HEK293 (cell line): Measurements from ENCODE around the gene RPL22.

Experiments used
- EGR2 ChIP-seq: fragments of 450-650 bp; formaldehyde crosslinking; IDR thresholded peaks from 2 replicates; pipeline ENCODE4 v1.5.1; 2016; ENCODE audit warnings: low read depth, missing biosample characterization, missing genetic modification characterization
- GLI2 ChIP-seq: fragments of 450-650 bp; formaldehyde crosslinking; IDR thresholded peaks from 2 replicates; pipeline ENCODE4; 2017; ENCODE audit warnings: missing biosample characterization, missing genetic modification characterization, low read depth, borderline replicate concordance
- KLF1 ChIP-seq: fragments of 450-650 bp; formaldehyde crosslinking; IDR thresholded peaks from 2 replicates; pipeline ENCODE4 v1.5.1; 2016; ENCODE audit warnings: missing biosample characterization, missing genetic modification characterization
- KLF7 ChIP-seq: fragments of 450-650 bp; formaldehyde crosslinking; IDR thresholded peaks from 2 replicates; pipeline ENCODE4 v1.5.1; 2016; ENCODE audit warnings: missing biosample characterization, missing genetic modification characterization, borderline replicate concordance
- SCRT1 ChIP-seq: fragments of 450-650 bp; formaldehyde crosslinking; IDR thresholded peaks from 2 replicates; pipeline ENCODE4 v1.5.1; 2016; ENCODE audit warnings: missing biosample characterization, missing genetic modification characterization, borderline replicate concordance
- WT1 ChIP-seq: fragments of 450-650 bp; formaldehyde crosslinking; IDR thresholded peaks from 2 replicates; pipeline ENCODE4 v1.5.1; 2016; ENCODE audit warnings: missing biosample characterization, missing genetic modification characterization
- ZBTB1 ChIP-seq: fragments of 450-650 bp; formaldehyde crosslinking; IDR thresholded peaks from 2 replicates; pipeline ENCODE4 v1.5.1; 2016; ENCODE audit warnings: missing biosample characterization, missing genetic modification characterization
- ZBTB48 ChIP-seq: fragments of 450-650 bp; formaldehyde crosslinking; IDR thresholded peaks from 2 replicates; pipeline ENCODE4 v1.5.1; 2016; ENCODE audit warnings: missing biosample characterization, missing genetic modification characterization
- ZNF121 ChIP-seq: fragments of 450-650 bp; formaldehyde crosslinking; IDR thresholded peaks from 2 replicates; pipeline ENCODE4 v1.5.1; 2016; ENCODE audit warnings: missing biosample characterization, missing genetic modification characterization
- ZNF16 ChIP-seq: fragments of 450-650 bp; formaldehyde crosslinking; IDR thresholded peaks from 2 replicates; pipeline ENCODE4 v1.5.1; 2016; ENCODE audit warnings: low read depth, missing biosample characterization, missing genetic modification characterization
- ZNF169 ChIP-seq: fragments of 450-650 bp; formaldehyde crosslinking; IDR thresholded peaks from 2 replicates; pipeline ENCODE4 v1.5.1; 2016; ENCODE audit warnings: missing biosample characterization, missing genetic modification characterization
- ZNF221 ChIP-seq: fragments of 450-650 bp; formaldehyde crosslinking; IDR thresholded peaks from 2 replicates; pipeline ENCODE4 v1.5.1; 2017; ENCODE audit warnings: missing biosample characterization, missing genetic modification characterization, borderline replicate concordance
- ZNF223 ChIP-seq: fragments of 450-650 bp; formaldehyde crosslinking; IDR thresholded peaks from 2 replicates; pipeline ENCODE4 v1.5.1; 2016; ENCODE audit warnings: missing biosample characterization, missing genetic modification characterization
- ZNF266 ChIP-seq: fragments of 450-650 bp; formaldehyde crosslinking; IDR thresholded peaks from 2 replicates; pipeline ENCODE4 v1.5.1; 2016; ENCODE audit warnings: missing biosample characterization, missing genetic modification characterization, low read depth
- ZNF302 ChIP-seq: fragments of 450-650 bp; formaldehyde crosslinking; IDR thresholded peaks from 2 replicates; pipeline ENCODE4 v1.5.1; 2016; ENCODE audit warnings: missing biosample characterization, missing genetic modification characterization, low read depth
- ZNF530 ChIP-seq: fragments of 450-650 bp; formaldehyde crosslinking; IDR thresholded peaks from 2 replicates; pipeline ENCODE4 v1.5.1; 2016; ENCODE audit warnings: low read depth, missing biosample characterization, missing genetic modification characterization
- ZNF544 ChIP-seq: fragments of 450-650 bp; formaldehyde crosslinking; IDR thresholded peaks from 2 replicates; pipeline ENCODE4 v1.5.0; 2017; ENCODE audit warnings: missing biosample characterization, missing genetic modification characterization
- ZNF571 ChIP-seq: fragments of 450-650 bp; formaldehyde crosslinking; IDR thresholded peaks from 2 replicates; pipeline ENCODE4 v1.5.0; 2017; ENCODE audit warnings: missing biosample characterization, missing genetic modification characterization
- ZNF626 ChIP-seq: fragments of 450-650 bp; sonication (Bioruptor Pico); formaldehyde crosslinking; IDR thresholded peaks from 2 replicates; pipeline ENCODE4 v1.5.1; 2018; ENCODE audit warnings: missing biosample characterization, missing genetic modification characterization, inconsistent platforms
- ZNF747 ChIP-seq: fragments of 450-650 bp; formaldehyde crosslinking; IDR thresholded peaks from 2 replicates; pipeline ENCODE4 v1.5.1; 2016; ENCODE audit warnings: missing biosample characterization, missing genetic modification characterization
- ZNF776 ChIP-seq: fragments of 450-650 bp; formaldehyde crosslinking; IDR thresholded peaks from 2 replicates; pipeline ENCODE4 v1.5.0; 2017; ENCODE audit warnings: missing biosample characterization, missing genetic modification characterization, borderline replicate concordance
- ZNF791 ChIP-seq: fragments of 450-650 bp; formaldehyde crosslinking; IDR thresholded peaks from 2 replicates; pipeline ENCODE4 v1.5.1; 2016; ENCODE audit warnings: missing biosample characterization, missing genetic modification characterization
- ZNF792 ChIP-seq: fragments of 450-650 bp; formaldehyde crosslinking; IDR thresholded peaks from 2 replicates; pipeline ENCODE4 v1.5.1; 2016; ENCODE audit warnings: missing biosample characterization, missing genetic modification characterization
- ZNF843 ChIP-seq: fragments of 450-650 bp; formaldehyde crosslinking; IDR thresholded peaks from 2 replicates; pipeline ENCODE4 v1.5.1; 2016; ENCODE audit warnings: missing biosample characterization, missing genetic modification characterization
- TF ChIP-seq, protein P1 (sequence below): fragments of 450-650 bp; formaldehyde crosslinking; IDR thresholded peaks from 2 replicates; pipeline ENCODE4 v1.5.1; 2016; ENCODE audit warnings: missing biosample characterization, missing genetic modification characterization
- TF ChIP-seq, protein P2 (sequence below): fragments of 450-650 bp; formaldehyde crosslinking; IDR thresholded peaks from 2 replicates; pipeline ENCODE4 v1.5.1; 2016; ENCODE audit warnings: missing biosample characterization, missing genetic modification characterization
- TF ChIP-seq, protein P3 (sequence below): fragments of 450-650 bp; formaldehyde crosslinking; IDR thresholded peaks from 2 replicates; pipeline ENCODE4 v1.5.1; 2016; ENCODE audit warnings: missing biosample characterization, missing genetic modification characterization, low read depth
- TF ChIP-seq, protein P4 (sequence below): fragments of 450-650 bp; formaldehyde crosslinking; IDR thresholded peaks from 2 replicates; pipeline ENCODE4 v1.5.1; 2016; ENCODE audit warnings: missing biosample characterization, missing genetic modification characterization
- TF ChIP-seq, protein P5 (sequence below): fragments of 450-650 bp; formaldehyde crosslinking; IDR thresholded peaks from 2 replicates; pipeline ENCODE4 v1.5.1; 2016; ENCODE audit warnings: missing biosample characterization, missing genetic modification characterization
- TF ChIP-seq, protein P6 (sequence below): fragments of 450-650 bp; formaldehyde crosslinking; IDR thresholded peaks from 2 replicates; pipeline ENCODE4 v1.5.1; 2016; ENCODE audit warnings: missing biosample characterization, missing genetic modification characterization
- TF ChIP-seq, protein P7 (sequence below): fragments of 450-650 bp; formaldehyde crosslinking; IDR thresholded peaks from 2 replicates; pipeline ENCODE4 v1.5.1; 2017; ENCODE audit warnings: missing biosample characterization, missing genetic modification characterization

RPL22 gene

DNA sequence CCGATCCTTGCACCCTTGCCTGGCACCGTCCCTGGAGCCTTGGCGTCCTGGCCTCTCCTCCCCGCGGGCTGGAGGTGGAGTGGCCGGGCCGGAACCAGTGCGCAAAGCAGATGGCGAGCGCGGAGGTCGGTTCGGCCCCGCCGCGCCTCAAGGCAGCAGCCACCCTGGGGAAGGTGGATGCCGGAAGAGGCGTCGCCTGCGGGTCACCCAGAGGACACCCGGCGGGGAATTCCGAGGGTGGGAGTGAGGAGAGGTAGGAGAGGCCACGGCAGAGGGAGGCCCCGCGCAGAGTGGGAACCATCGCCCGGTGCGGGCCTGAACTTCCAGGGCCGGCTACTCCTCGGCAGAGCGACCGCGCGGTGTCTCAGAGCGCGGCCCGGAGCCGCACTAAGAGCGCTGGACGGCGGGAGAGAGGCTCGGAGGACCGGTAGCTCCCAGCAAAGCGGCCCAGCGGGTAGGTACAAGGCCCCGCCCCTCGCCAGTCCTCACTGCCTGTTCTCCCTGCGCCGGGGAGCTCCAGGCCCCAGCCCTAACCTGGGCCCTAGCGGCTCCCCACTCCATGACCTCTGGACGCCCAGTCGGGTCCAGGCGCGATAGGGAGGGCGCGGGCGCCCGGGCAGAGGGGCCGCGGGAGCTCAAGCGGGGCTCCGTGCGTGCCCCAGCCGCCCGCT, 6.6 kb upstream of the RPL22 start, which contains the start of gene RNF207 (continued):
- TF ChIP-seq, protein P1, sequence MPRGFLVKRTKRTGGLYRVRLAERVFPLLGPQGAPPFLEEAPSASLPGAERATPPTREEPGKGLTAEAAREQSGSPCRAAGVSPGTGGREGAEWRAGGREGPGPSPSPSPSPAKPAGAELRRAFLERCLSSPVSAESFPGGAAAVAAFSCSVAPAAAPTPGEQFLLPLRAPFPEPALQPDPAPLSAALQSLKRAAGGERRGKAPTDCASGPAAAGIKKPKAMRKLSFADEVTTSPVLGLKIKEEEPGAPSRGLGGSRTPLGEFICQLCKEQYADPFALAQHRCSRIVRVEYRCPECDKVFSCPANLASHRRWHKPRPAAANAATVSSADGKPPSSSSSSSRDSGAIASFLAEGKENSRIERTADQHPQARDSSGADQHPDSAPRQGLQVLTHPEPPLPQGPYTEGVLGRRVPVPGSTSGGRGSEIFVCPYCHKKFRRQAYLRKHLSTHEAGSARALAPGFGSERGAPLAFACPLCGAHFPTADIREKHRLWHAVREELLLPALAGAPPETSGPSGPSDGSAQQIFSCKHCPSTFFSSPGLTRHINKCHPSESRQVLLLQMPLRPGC (tag by site-specific recombination): peak; percentile 68
- TF ChIP-seq, protein P2, sequence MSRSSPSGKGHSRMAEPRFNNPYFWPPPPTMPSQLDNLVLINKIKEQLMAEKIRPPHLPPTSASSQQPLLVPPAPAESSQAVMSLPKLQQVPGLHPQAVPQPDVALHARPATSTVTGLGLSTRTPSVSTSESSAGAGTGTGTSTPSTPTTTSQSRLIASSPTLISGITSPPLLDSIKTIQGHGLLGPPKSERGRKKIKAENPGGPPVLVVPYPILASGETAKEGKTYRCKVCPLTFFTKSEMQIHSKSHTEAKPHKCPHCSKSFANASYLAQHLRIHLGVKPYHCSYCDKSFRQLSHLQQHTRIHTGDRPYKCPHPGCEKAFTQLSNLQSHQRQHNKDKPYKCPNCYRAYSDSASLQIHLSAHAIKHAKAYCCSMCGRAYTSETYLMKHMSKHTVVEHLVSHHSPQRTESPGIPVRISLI (tag by site-specific recombination): no peak
- TF ChIP-seq ZNF626 (tag by site-specific recombination): no peak
- no peak for TF ChIP-seq GLI2 (tag by site-specific recombination)
- peak; percentile 48; the same call in 1 of the 2 replicates for TF ChIP-seq WT1
- no peak for TF ChIP-seq ZNF121 (tag by site-specific recombination)
- TF ChIP-seq, protein P3, sequence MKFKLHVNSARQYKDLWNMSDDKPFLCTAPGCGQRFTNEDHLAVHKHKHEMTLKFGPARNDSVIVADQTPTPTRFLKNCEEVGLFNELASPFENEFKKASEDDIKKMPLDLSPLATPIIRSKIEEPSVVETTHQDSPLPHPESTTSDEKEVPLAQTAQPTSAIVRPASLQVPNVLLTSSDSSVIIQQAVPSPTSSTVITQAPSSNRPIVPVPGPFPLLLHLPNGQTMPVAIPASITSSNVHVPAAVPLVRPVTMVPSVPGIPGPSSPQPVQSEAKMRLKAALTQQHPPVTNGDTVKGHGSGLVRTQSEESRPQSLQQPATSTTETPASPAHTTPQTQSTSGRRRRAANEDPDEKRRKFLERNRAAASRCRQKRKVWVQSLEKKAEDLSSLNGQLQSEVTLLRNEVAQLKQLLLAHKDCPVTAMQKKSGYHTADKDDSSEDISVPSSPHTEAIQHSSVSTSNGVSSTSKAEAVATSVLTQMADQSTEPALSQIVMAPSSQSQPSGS: no peak
- TF ChIP-seq ZNF530 (tag by site-specific recombination): no peak
- no peak for TF ChIP-seq SCRT1
- peak; percentile 54; the same call in 1 of the 2 replicates for TF ChIP-seq ZBTB48 (tag by site-specific recombination)
- peak; percentile 97 for TF ChIP-seq KLF1
- no peak for TF ChIP-seq ZNF16 (tag by site-specific recombination)
- no peak for TF ChIP-seq ZNF266 (tag by site-specific recombination)
- no peak for TF ChIP-seq ZNF169
- peak; percentile 85; the same call in 1 of the 2 replicates for TF ChIP-seq KLF7
- no peak for TF ChIP-seq ZNF571 (tag by site-specific recombination)
- TF ChIP-seq ZNF792 (tag by site-specific recombination): no peak
- TF ChIP-seq, protein P4, sequence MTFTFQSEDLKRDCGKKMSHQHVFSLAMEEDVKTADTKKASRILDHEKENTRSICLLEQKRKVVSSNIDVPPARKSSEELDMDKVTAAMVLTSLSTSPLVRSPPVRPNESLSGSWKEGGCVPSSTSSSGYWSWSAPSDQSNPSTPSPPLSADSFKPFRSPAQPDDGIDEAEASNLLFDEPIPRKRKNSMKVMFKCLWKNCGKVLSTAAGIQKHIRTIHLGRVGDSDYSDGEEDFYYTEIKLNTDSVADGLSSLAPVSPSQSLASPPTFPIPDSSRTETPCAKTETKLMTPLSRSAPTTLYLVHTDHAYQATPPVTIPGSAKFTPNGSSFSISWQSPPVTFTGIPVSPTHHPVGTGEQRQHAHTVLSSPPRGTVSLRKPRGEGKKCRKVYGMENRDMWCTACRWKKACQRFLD: no peak
- no peak for TF ChIP-seq ZNF791
- TF ChIP-seq, protein P5, sequence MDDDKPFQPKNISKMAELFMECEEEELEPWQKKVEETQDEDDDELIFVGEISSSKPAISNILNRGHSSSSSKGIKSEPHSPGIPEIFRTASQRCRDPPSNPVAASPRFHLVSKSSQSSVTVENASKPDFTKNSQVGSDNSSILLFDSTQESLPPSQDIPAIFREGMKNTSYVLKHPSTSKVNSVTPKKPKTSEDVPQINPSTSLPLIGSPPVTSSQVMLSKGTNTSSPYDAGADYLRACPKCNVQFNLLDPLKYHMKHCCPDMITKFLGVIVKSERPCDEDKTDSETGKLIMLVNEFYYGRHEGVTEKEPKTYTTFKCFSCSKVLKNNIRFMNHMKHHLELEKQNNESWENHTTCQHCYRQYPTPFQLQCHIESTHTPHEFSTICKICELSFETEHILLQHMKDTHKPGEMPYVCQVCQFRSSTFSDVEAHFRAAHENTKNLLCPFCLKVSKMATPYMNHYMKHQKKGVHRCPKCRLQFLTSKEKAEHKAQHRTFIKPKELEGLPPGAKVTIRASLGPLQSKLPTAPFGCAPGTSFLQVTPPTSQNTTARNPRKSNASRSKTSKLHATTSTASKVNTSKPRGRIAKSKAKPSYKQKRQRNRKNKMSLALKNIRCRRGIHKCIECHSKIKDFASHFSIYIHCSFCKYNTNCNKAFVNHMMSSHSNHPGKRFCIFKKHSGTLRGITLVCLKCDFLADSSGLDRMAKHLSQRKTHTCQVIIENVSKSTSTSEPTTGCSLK (tag by site-specific recombination): no peak
- TF ChIP-seq ZNF843 (tag by site-specific recombination): peak; percentile 33; the same call in 1 of the 2 replicates
- TF ChIP-seq EGR2: peak; percentile 34; the same call in 1 of the 2 replicates
- TF ChIP-seq ZNF544 (tag by site-specific recombination): no peak
- TF ChIP-seq, protein P6, sequence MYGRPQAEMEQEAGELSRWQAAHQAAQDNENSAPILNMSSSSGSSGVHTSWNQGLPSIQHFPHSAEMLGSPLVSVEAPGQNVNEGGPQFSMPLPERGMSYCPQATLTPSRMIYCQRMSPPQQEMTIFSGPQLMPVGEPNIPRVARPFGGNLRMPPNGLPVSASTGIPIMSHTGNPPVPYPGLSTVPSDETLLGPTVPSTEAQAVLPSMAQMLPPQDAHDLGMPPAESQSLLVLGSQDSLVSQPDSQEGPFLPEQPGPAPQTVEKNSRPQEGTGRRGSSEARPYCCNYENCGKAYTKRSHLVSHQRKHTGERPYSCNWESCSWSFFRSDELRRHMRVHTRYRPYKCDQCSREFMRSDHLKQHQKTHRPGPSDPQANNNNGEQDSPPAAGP: peak; percentile 91
- TF ChIP-seq ZNF302 (tag by site-specific recombination): no peak
- no peak for TF ChIP-seq ZNF747 (tag by site-specific recombination)
- no peak for TF ChIP-seq ZBTB1 (tag by site-specific recombination)
- no peak for TF ChIP-seq ZNF221 (tag by site-specific recombination)
- TF ChIP-seq, protein P7, sequence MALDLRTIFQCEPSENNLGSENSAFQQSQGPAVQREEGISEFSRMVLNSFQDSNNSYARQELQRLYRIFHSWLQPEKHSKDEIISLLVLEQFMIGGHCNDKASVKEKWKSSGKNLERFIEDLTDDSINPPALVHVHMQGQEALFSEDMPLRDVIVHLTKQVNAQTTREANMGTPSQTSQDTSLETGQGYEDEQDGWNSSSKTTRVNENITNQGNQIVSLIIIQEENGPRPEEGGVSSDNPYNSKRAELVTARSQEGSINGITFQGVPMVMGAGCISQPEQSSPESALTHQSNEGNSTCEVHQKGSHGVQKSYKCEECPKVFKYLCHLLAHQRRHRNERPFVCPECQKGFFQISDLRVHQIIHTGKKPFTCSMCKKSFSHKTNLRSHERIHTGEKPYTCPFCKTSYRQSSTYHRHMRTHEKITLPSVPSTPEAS (tag by site-specific recombination): no peak
- TF ChIP-seq ZNF223: no peak
- no peak; the same call in 1 of the 2 replicates for TF ChIP-seq ZNF776
